ENCODE data around the gene ZNF26. TPM values are rescaled to one million over a fixed set of nuclear protein-coding genes. Genes with fewer than 3 reads are reported as not detected.

ZNF26 gene
- total and polyA plus RNA-seq, 2 of the 8 experiments (the other 6 are each of a cell fraction or from before 2014, with no cell fraction given), result 5.8 to 8.4 TPM

DNA sequence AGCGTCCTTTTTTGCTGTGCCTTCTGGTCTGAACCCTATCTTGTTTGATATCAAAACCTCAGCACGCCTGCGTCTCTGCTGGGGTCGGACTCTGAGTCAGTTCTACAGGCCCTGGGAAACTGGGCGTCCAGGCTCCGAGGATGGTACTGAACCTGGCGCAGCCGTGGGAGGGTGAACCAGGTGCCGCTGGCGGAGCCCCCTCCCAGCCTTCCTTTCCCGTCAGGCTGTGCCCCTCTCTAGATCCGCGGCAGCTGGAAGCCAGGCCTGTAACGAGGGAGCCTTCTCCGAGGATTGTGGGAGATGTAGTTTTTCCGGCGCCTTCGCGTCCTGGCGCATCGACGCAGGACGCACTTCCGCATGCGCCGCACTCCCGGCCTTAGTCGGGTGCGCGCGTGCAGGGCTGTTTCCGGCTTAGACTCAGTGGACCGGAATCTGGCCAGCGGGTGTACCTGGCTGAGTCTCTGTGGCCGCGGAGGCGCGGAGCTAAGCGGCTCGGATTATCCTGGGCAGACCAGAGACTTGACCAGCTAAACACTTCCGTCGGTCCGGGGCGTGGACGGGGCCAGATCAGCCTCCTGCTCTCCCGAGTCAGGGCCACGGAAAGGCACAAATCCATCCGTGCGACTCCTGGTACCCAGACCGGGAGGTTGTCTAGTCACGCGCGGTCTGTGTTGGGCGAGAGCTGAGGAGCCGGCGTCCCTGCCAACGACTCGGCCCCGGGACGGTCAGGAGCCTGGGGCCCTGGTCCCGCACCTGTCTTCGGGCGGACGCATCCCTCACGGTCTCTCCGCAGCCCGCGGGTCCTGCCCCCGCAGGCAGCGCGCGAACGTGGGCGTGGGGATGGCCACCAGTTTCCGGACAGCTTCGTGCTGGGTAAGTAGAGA, at the start of gene ZNF26 (continued):
- TF ChIP-seq RXRA (IDR thresholded peaks at IDR 0.05; ENCODE audit: insufficient read depth, low read depth, low read length) (no peak), BRCA1 (IDR thresholded peaks at IDR 0.05; ENCODE audit: low read depth, low read length) (no peak), TEAD4 (IDR thresholded peaks at IDR 0.05; ENCODE audit: low read depth, low read length) (no peak), NANOG (IDR thresholded peaks at IDR 0.05; ENCODE audit: insufficient read depth, low read depth, low read length, poor library complexity, severe bottlenecking) (no peak), SAP30 (IDR thresholded peaks at IDR 0.05; ENCODE audit: insufficient read depth, insufficient replicate concordance, low read length) (peak; percentile 74), SRF (IDR thresholded peaks at IDR 0.05; ENCODE audit: low read depth, low read length) (peak; percentile 91), BCL11A (IDR thresholded peaks at IDR 0.05; ENCODE audit: low read depth in 2 of 2, low read length in 2 of 2) (no peak), SP2 (IDR thresholded peaks at IDR 0.05; ENCODE audit: low read length) (no peak), CREB1 (IDR thresholded peaks at IDR 0.05) (peak; percentile 99), POLR2AphosphoS5 (IDR thresholded peaks at IDR 0.05; ENCODE audit: low read depth, low read length) (peak; percentile 92), RFX5 (IDR thresholded peaks at IDR 0.05; ENCODE audit: borderline replicate concordance, low read depth, low read length) (no peak), EZH2 (IDR thresholded peaks at IDR 0.05; ENCODE audit: low read depth, low read length, severe bottlenecking) (no peak), CEBPB (IDR thresholded peaks at IDR 0.05; ENCODE audit: low read depth, low read length) (no peak), YY1 (IDR thresholded peaks at IDR 0.05; ENCODE audit: low read depth, low read length) (0 out of 2 replicates have a peak, but pooled peaks have one; percentile 42), TBP (IDR thresholded peaks at IDR 0.05; ENCODE audit: low read depth, low read length) (peak; percentile 87), FOSL1 (IDR thresholded peaks at IDR 0.05; ENCODE audit: insufficient read depth, low read depth, low read length) (no peak), RAD21 (IDR thresholded peaks at IDR 0.05 in 1 of 2, conservative IDR thresholded peaks at IDR 0.05 in 1 of 2; ENCODE audit: low read depth in 2 of 2, low read length in 2 of 2) (no peak), ZNF274 (IDR thresholded peaks at IDR 0.05; ENCODE audit: borderline replicate concordance, extremely low read depth, low read length) (no peak), MAFK (IDR thresholded peaks at IDR 0.05; ENCODE audit: low read depth, low read length) (no peak), EP300 (IDR thresholded peaks at IDR 0.05; ENCODE audit: borderline replicate concordance in 1 of 2, low read depth in 2 of 2, low read length in 2 of 2) (no peak), SUZ12 (IDR thresholded peaks at IDR 0.05; ENCODE audit: low read length) (no peak)
- TF ChIP-seq, protein P1, sequence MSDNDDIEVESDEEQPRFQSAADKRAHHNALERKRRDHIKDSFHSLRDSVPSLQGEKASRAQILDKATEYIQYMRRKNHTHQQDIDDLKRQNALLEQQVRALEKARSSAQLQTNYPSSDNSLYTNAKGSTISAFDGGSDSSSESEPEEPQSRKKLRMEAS (IDR thresholded peaks at IDR 0.05), result peak; percentile 98
- TF ChIP-seq, protein P2, sequence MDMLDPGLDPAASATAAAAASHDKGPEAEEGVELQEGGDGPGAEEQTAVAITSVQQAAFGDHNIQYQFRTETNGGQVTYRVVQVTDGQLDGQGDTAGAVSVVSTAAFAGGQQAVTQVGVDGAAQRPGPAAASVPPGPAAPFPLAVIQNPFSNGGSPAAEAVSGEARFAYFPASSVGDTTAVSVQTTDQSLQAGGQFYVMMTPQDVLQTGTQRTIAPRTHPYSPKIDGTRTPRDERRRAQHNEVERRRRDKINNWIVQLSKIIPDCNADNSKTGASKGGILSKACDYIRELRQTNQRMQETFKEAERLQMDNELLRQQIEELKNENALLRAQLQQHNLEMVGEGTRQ (IDR thresholded peaks at IDR 0.05; ENCODE audit: low read length), result no peak

Measured in H1 (cell line).